Measurements from ENCODE around the gene KRT10. TPM values are rescaled to one million over a fixed set of nuclear protein-coding genes. Genes with fewer than 3 reads are reported as not detected.

The KRT10 gene
- total and polyA plus RNA-seq, 12 donors = 0.35 to 58.4 (median 29.4) TPM

DNA sequence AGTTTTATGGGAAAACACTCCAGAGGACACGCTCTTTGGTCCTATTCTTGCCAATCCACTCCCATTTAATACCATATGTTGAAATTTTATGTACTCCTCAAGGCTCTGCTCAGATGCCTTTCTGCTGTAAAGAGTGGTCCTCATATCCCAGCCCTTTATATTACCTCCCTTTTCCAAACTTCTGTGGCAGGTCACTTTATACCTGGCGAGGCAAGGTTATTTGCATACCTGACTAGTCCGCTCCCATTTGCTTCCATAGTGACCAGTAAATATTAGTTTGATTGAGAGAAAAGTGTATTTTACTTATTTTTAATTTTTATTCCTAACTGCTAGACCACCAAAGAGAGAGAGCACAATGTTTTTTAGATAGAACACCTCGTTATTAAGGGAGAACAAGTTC is 27.3 kb upstream of the KRT10 start:
- Histone ChIP-seq H3K36me3 (replicated peaks in 1 of 2) (no peaks in the 10 kb centered on the region), H3K4me1 (replicated peaks in 1 of 2) (peaks cover 0 to 3% of the 10 kb centered on the region in 2 donors), H3K27me3 (no peaks in the 10 kb centered on the region), H3K27ac (no peak overlapping the region), H3K9me3 (replicated peaks in 1 of 3) (no peaks in the 10 kb centered on the region), H3K4me3 (no peak overlapping the region)
- no peak for TF ChIP-seq POLR2A (IDR thresholded peaks at IDR 0.05)
- TF ChIP-seq, protein P1, sequence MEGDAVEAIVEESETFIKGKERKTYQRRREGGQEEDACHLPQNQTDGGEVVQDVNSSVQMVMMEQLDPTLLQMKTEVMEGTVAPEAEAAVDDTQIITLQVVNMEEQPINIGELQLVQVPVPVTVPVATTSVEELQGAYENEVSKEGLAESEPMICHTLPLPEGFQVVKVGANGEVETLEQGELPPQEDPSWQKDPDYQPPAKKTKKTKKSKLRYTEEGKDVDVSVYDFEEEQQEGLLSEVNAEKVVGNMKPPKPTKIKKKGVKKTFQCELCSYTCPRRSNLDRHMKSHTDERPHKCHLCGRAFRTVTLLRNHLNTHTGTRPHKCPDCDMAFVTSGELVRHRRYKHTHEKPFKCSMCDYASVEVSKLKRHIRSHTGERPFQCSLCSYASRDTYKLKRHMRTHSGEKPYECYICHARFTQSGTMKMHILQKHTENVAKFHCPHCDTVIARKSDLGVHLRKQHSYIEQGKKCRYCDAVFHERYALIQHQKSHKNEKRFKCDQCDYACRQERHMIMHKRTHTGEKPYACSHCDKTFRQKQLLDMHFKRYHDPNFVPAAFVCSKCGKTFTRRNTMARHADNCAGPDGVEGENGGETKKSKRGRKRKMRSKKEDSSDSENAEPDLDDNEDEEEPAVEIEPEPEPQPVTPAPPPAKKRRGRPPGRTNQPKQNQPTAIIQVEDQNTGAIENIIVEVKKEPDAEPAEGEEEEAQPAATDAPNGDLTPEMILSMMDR (IDR thresholded peaks at IDR 0.05) = no peak
- WGBS, 4 donors = 87 to 95% (median 92%) methylated on average over 4 of the region's 4 CpGs
- DNase-seq = no peak
- intact Hi-C loops (cut with DNase I) = no loop called here

DNA sequence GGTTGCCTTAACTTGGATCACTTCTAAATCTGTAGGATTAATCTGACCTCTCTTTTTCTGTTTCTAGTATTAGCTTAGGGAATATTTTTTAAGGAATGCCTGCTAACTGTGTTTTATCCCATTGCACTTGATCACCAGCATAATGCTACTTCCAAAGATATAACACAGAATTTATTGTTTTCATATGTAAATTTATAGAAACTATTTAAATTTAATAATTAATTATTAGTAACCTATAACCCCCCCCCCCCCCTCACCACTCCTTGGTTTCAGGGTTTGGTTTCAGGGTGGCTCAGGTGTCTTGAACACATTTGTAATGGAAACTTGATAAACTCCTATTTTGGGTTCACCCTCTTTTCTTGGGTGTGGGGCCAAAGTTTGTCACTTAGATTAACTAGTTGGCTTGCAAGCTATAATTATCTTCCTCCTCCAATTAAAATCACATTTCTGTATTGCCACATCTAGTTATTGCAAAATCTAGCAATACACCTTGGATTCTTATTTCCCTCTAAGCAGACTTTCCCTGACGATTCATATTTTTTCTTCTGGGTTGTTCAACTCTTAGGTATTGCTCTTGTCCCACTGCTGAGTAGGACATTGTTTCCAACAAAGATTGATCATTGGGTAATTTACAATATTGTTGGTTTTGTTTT is 26.3 kb upstream of the KRT10 start:
- intact Hi-C loops (cut with DNase I) = no loop called here
- Histone ChIP-seq H3K4me1 (replicated peaks in 1 of 2) (no peaks in the 10 kb centered on the region), H3K27me3 (no peaks in the 10 kb centered on the region), H3K4me3 (no peak overlapping the region), H3K27ac (no peak overlapping the region), H3K36me3 (replicated peaks in 1 of 2) (no peaks in the 10 kb centered on the region), H3K9me3 (replicated peaks in 1 of 3) (no peaks in the 10 kb centered on the region)
- DNase-seq = no peak
- 64 to 89% (median 77%) methylated on average over 1 of the region's 1 CpG for WGBS, 4 donors
- no peak for TF ChIP-seq POLR2A (IDR thresholded peaks at IDR 0.05)
- TF ChIP-seq, protein P1 (IDR thresholded peaks at IDR 0.05) = no peak

DNA sequence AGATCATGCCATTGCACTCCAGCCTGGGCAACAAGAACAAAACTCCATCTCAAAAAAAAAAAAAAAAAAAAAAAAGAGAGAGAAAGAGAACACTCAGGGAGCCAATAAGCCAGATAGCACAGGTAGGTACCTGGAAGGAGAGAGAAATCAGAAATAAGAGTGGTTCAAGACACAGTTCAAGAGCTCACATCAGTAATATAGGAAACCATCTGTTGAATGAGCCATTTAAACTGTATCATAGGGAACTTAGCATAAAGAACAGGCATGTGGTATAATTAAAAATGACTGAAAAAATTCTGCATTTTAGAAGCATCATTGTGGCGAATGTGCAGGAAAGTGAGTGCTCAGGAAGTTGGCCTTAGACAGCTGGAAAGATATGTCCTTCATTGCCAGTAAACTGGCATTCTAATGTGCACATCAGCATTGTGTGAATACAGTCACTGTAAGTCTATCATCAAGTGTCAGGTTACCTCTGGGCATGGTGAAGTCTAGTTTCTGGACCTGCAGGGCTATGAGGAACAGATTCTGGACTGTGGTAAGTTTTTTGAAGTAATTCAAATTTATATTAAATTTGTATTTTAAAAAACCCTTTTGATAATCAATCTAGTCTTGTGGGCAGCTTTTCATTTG is 24.2 kb upstream of the KRT10 start:
- TF ChIP-seq POLR2A (IDR thresholded peaks at IDR 0.05) = no peak
- TF ChIP-seq, protein P1 (IDR thresholded peaks at IDR 0.05) = no peak
- no peaks in the 10 kb centered on the region for H3K9me3 ChIP-seq (replicated peaks in 1 of 3)
- WGBS, 4 donors = 55 to 83% (median 73%) methylated on average over 1 of the region's 1 CpG
- H3K4me3 ChIP-seq = no peak overlapping the region
- H3K27me3 ChIP-seq = no peaks in the 10 kb centered on the region
- no peaks in the 10 kb centered on the region for H3K36me3 ChIP-seq (replicated peaks in 1 of 2)
- H3K4me1 ChIP-seq (replicated peaks in 1 of 2) = no peaks in the 10 kb centered on the region
- intact Hi-C loops (cut with DNase I) = no loop called here
- DNase-seq = no peak
- H3K27ac ChIP-seq = no peak overlapping the region

DNA sequence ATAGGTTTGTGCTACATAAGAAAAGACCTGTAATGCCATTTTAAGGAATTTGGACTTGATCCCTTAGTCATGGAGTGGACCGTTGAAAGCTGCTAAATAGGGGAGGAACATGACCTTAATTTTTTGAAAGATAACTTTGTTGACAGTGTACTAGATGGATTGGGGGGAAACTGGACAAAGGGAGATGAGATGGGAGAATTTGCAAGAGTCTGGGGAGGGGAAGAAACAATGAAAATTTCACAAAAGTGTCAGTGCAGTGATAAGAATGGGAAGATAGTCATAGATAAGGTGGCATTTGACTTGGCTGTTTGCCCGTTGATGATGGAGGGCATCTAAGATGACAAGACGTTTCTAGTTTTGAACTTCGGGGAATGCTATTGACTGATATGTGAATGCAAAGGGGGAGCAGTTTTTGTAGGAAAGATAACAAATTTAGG is 22.3 kb upstream of the KRT10 start:
- Histone ChIP-seq H3K4me1 (replicated peaks in 1 of 2) (no peaks in the 10 kb centered on the region), H3K27me3 (no peaks in the 10 kb centered on the region), H3K4me3 (no peak overlapping the region), H3K36me3 (replicated peaks in 1 of 2) (no peaks in the 10 kb centered on the region), H3K9me3 (replicated peaks in 1 of 3) (no peaks in the 10 kb centered on the region), H3K27ac (no peak overlapping the region)
- DNase-seq = no peak
- WGBS, 4 donors = 47 to 61% (median 55%) methylated on average over 4 of the region's 4 CpGs
- TF ChIP-seq POLR2A (IDR thresholded peaks at IDR 0.05) = no peak
- intact Hi-C loops (cut with DNase I) = no loop called here

DNA sequence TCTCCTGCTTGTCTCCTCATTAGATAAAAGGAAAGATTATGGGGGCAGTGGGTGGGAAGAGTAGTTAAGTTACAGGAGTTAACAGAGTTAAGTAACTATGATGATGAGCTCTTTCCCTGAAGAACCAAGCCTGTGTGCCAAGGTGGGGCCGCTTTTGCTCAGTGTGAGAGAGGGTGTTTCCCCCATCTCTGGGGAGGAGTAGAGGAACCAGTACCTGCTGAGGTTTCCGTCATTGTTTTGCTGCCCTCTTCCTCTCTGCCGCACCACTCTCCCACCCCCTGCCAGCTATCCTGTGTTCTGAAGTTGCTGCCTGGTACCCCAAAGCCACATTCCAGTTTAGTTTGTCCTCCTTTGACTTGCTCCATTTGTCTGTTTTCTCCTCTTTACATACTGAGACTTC is 20.8 kb upstream of the KRT10 start:
- no peak for TF ChIP-seq POLR2A (IDR thresholded peaks at IDR 0.05)
- TF ChIP-seq, protein P1 (IDR thresholded peaks at IDR 0.05) = no peak
- H3K4me3 ChIP-seq = no peak overlapping the region
- WGBS, 4 donors = 56 to 84% (median 69%) methylated on average over 3 of the region's 3 CpGs
- no peaks in the 10 kb centered on the region for H3K36me3 ChIP-seq (replicated peaks in 1 of 2)
- no peak for DNase-seq
- no peaks in the 10 kb centered on the region for H3K9me3 ChIP-seq (replicated peaks in 1 of 3)
- H3K27ac ChIP-seq = no peak overlapping the region
- intact Hi-C loops (cut with DNase I) = no loop called here
- no peaks in the 10 kb centered on the region for H3K27me3 ChIP-seq
- H3K4me1 ChIP-seq (replicated peaks in 1 of 2) = no peaks in the 10 kb centered on the region
